GM23338 (cell line): ENCODE data around the gene ASCL1. TPM values are rescaled to one million over a fixed set of nuclear protein-coding genes. Genes with fewer than 3 reads are reported as not detected.

Experiments used
- ATAC-seq: fragments of 200-7000 bp; cut with Tn5 transposase; 3 replicates; pipeline ENCODE4 v1.9.1; 2020
- DNase-seq: peaks from one replicate; pipeline ENCODE4 v3.0.0-alpha.2; 2015; ENCODE audit warnings: low spot score
- H2AFZ ChIP-seq: fragments of 200-600 bp; sonication (generic); 2 replicates; pipeline ENCODE4 v1.8.0; 2016; ENCODE audit warnings: antibody characterized with exemption, mild to moderate bottlenecking, moderate library complexity
- H3F3A ChIP-seq: fragments of 200-600 bp; sonication (generic); replicated peaks from 2 replicates; pipeline ENCODE4 v1.8.0; 2017; ENCODE audit warnings: antibody characterized with exemption, mixed run types, low read depth
- H3K27ac ChIP-seq: fragments of 200-600 bp; sonication (generic); 2 replicates; pipeline ENCODE4 v1.6.1; 2016; ENCODE audit warnings: low read depth
- H3K27me3 ChIP-seq: fragments of 200-600 bp; sonication (generic); 2 replicates; pipeline ENCODE4 v1.8.0; 2016; ENCODE audit warnings: mild to moderate bottlenecking, mixed run types, moderate library complexity; ENCODE audit not compliant: insufficient read depth
- H3K36me3 ChIP-seq: fragments of 200-600 bp; sonication (generic); 2 replicates; pipeline ENCODE4 v1.8.0; 2016; ENCODE audit warnings: mild to moderate bottlenecking; ENCODE audit not compliant: insufficient read depth
- H3K4me1 ChIP-seq: fragments of 200-600 bp; sonication (generic); 2 replicates; pipeline ENCODE4 v1.8.0; 2016; ENCODE audit warnings: mild to moderate bottlenecking, moderate library complexity; ENCODE audit not compliant: insufficient read depth
- H3K4me2 ChIP-seq: fragments of 200-600 bp; sonication (generic); 2 replicates; pipeline ENCODE4 v1.7.1; 2017; ENCODE audit warnings: mixed run types
- H3K4me3 ChIP-seq: fragments of 200-600 bp; sonication (generic); 2 replicates; pipeline ENCODE4 v1.6.1; 2016; ENCODE audit warnings: mixed run types
- H3K79me2 ChIP-seq: fragments of 200-600 bp; sonication (generic); replicated peaks from 2 replicates; pipeline ENCODE4 v1.8.0; 2017; ENCODE audit warnings: mild to moderate bottlenecking; ENCODE audit not compliant: insufficient read depth
- H3K9me2 ChIP-seq: fragments of 200-600 bp; sonication (generic); 2 replicates; pipeline ENCODE4 v1.8.0; 2017; ENCODE audit not compliant: insufficient read depth
- H4K20me1 ChIP-seq: fragments of 200-600 bp; sonication (generic); replicated peaks from 2 replicates; pipeline ENCODE4 v1.8.0; 2017; ENCODE audit warnings: mild to moderate bottlenecking; ENCODE audit not compliant: insufficient read depth
- H3K27ac Mint-ChIP-seq: 2 replicates; pipeline ENCODE4 v1.8.0; 2020; ENCODE audit warnings: inconsistent platforms, mild to moderate bottlenecking, moderate library complexity, mixed read lengths
- H3K27me3 Mint-ChIP-seq: 3 replicates; pipeline ENCODE4 v1.8.0; 2022; ENCODE audit warnings: low read depth, mild to moderate bottlenecking, moderate library complexity, mixed read lengths, inconsistent platforms; ENCODE audit not compliant: insufficient read depth, poor library complexity
- H3K36me3 Mint-ChIP-seq: 3 replicates; pipeline ENCODE4 v1.8.0; 2021; ENCODE audit warnings: low read depth, mild to moderate bottlenecking, inconsistent platforms, moderate library complexity, mixed read lengths
- H3K4me1 Mint-ChIP-seq: 3 replicates; pipeline ENCODE4 v1.8.0; 2020; ENCODE audit warnings: mild to moderate bottlenecking, inconsistent platforms, mixed read lengths
- H3K4me3 Mint-ChIP-seq: 3 replicates; pipeline ENCODE4 v1.8.0; 2021; ENCODE audit warnings: moderate library complexity, mild to moderate bottlenecking, inconsistent platforms, mixed read lengths
- H3K9me3 Mint-ChIP-seq: 3 replicates; pipeline ENCODE4 v1.8.0; 2020; ENCODE audit warnings: moderate library complexity, mild to moderate bottlenecking, inconsistent platforms, mixed read lengths
- CREB1 ChIP-seq: fragments of 250-450 bp; sonication (Bioruptor Pico); IDR thresholded peaks from 2 replicates; pipeline ENCODE4 v1.5.0; 2020; ENCODE audit warnings: low read depth, mild to moderate bottlenecking, moderate library complexity
- EZH2 ChIP-seq: fragments of 200-600 bp; sonication (generic); IDR thresholded peaks from one replicate; pipeline ENCODE4 v1.8.0; 2017; ENCODE audit warnings: antibody characterized with exemption, mild to moderate bottlenecking, low read depth; ENCODE audit not compliant: unreplicated experiment
- EZH2phosphoT487 ChIP-seq: fragments of 200-600 bp; sonication (generic); IDR thresholded peaks from one replicate; pipeline ENCODE4 v1.8.1; 2018; ENCODE audit warnings: antibody characterized with exemption; ENCODE audit not compliant: unreplicated experiment
- JUNB ChIP-seq: IDR thresholded peaks from one replicate; pipeline ENCODE4 v1.6.1; 2016; ENCODE audit warnings: antibody characterized with exemption; ENCODE audit not compliant: unreplicated experiment
- NANOG ChIP-seq: IDR thresholded peaks from 2 replicates; pipeline ENCODE4 v1.6.1; 2016; ENCODE audit warnings: antibody characterized with exemption, borderline replicate concordance
- POLR2AphosphoS5 ChIP-seq: IDR thresholded peaks from 2 replicates; pipeline ENCODE4 v1.6.1; 2016; ENCODE audit warnings: antibody characterized with exemption, low read depth
- STAT1 ChIP-seq: IDR thresholded peaks from one replicate; pipeline ENCODE4 v1.6.1; 2016; ENCODE audit warnings: antibody characterized with exemption; ENCODE audit not compliant: unreplicated experiment
- ZNF114 ChIP-seq: fragments of 250-450 bp; sonication (Bioruptor Pico); IDR thresholded peaks from 2 replicates; pipeline ENCODE4 v1.5.0; 2020; ENCODE audit warnings: mild to moderate bottlenecking, moderate library complexity
- ZNF331 ChIP-seq: fragments of 250-450 bp; sonication (Bioruptor Pico); IDR thresholded peaks from 2 replicates; pipeline ENCODE4 v1.5.0; 2020; ENCODE audit warnings: low read depth, mild to moderate bottlenecking, moderate library complexity
- polyA plus RNA-seq: library from polyadenylated mRNA; unstranded; fragments of >200 nt; fragmentation: Nextera tagmentation; extraction: Ambion mirVana; gene quantifications from 2 replicates; pipeline ENCODE4 v1.2.1, GENCODE V29; 2016
- total RNA-seq: library from RNA; depleted of rRNA; stranded (reverse); fragments of >200 nt; shearing (Covaris generic); gene quantifications from 2 replicates; pipeline ENCODE4 v1.2.3, GENCODE V29; 2014
- TF ChIP-seq, protein P1 (sequence below), 2 experiments: fragments of 200-600 bp in 1 of 2; sonication (generic) in 1 of 2; conservative IDR thresholded peaks; 2 replicates each; pipeline versions ENCODE4 v1.5.1 to v1.6.1; 2016 to 2017; ENCODE audit warnings: antibody characterized with exemption in 2 of 2, low read depth in 2 of 2, mild to moderate bottlenecking in 2 of 2, moderate library complexity in 1 of 2
- TF ChIP-seq, protein P2 (sequence below): IDR thresholded peaks from one replicate; pipeline ENCODE4 v1.6.1; 2018; ENCODE audit warnings: antibody characterized with exemption; ENCODE audit not compliant: unreplicated experiment
- TF ChIP-seq, protein P3 (sequence below): fragments of 250-450 bp; sonication (Bioruptor Pico); IDR thresholded peaks from 2 replicates; pipeline ENCODE4 v1.5.0; 2020; ENCODE audit warnings: mild to moderate bottlenecking, moderate library complexity
- TF ChIP-seq, protein P4 (sequence below): IDR thresholded peaks from 2 replicates; pipeline ENCODE4 v1.6.1; 2016; ENCODE audit warnings: antibody characterized with exemption

ASCL1 gene
- total and polyA plus RNA-seq, 2 experiments from 2014 or later: 0.37 TPM; not detected in 1

DNA sequence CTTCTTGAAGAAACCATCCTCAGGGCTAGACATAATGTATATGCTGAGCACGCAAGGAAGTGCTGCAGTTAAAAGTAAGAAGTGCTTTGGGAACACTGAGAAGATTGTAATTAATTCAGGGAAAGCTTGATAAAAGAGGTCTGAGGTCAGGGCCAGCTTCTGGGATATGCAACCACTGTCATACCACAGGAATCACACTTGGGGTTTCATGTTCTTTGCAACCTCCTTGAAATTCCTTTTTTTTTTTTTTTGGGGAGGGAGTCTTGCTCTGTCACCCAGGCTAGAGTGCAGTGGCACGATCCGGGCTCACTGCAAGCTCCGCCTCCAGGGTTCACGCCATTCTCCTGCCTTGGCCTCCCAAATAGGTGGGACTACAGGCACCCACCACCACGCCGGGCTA lies 47.3 kb upstream of the ASCL1 start:
- Histone ChIP-seq H3K9me2 (no peaks in the 10 kb centered on the region; the same call in none of the 2 replicates), H4K20me1 (no peaks in the 10 kb centered on the region), H3F3A (no peaks in the 10 kb centered on the region), H3K36me3 (no peaks in the 10 kb centered on the region), H3K27me3 (no peaks in the 10 kb centered on the region), H3K4me3 (no peak overlapping the region), H2AFZ (no peak overlapping the region), H3K4me2 (no peak overlapping the region), H3K4me1 (no peaks in the 10 kb centered on the region), H3K27ac (no peak overlapping the region), H3K79me2 (no peaks in the 10 kb centered on the region)
- Mint-ChIP-seq H3K27ac (no peak overlapping the region), H3K27me3 (no peaks in the 10 kb centered on the region), H3K9me3 (no peaks in the 10 kb centered on the region), H3K4me3 (no peak overlapping the region), H3K36me3 (no peaks in the 10 kb centered on the region), H3K4me1 (peaks cover 7% of the 10 kb centered on the region)
- TF ChIP-seq, protein P1, sequence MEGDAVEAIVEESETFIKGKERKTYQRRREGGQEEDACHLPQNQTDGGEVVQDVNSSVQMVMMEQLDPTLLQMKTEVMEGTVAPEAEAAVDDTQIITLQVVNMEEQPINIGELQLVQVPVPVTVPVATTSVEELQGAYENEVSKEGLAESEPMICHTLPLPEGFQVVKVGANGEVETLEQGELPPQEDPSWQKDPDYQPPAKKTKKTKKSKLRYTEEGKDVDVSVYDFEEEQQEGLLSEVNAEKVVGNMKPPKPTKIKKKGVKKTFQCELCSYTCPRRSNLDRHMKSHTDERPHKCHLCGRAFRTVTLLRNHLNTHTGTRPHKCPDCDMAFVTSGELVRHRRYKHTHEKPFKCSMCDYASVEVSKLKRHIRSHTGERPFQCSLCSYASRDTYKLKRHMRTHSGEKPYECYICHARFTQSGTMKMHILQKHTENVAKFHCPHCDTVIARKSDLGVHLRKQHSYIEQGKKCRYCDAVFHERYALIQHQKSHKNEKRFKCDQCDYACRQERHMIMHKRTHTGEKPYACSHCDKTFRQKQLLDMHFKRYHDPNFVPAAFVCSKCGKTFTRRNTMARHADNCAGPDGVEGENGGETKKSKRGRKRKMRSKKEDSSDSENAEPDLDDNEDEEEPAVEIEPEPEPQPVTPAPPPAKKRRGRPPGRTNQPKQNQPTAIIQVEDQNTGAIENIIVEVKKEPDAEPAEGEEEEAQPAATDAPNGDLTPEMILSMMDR (conservative IDR thresholded peaks at IDR 0.05; ENCODE audit: low read depth in 2 of 2): no peak
- TF ChIP-seq STAT1: no peak
- TF ChIP-seq, protein P2, sequence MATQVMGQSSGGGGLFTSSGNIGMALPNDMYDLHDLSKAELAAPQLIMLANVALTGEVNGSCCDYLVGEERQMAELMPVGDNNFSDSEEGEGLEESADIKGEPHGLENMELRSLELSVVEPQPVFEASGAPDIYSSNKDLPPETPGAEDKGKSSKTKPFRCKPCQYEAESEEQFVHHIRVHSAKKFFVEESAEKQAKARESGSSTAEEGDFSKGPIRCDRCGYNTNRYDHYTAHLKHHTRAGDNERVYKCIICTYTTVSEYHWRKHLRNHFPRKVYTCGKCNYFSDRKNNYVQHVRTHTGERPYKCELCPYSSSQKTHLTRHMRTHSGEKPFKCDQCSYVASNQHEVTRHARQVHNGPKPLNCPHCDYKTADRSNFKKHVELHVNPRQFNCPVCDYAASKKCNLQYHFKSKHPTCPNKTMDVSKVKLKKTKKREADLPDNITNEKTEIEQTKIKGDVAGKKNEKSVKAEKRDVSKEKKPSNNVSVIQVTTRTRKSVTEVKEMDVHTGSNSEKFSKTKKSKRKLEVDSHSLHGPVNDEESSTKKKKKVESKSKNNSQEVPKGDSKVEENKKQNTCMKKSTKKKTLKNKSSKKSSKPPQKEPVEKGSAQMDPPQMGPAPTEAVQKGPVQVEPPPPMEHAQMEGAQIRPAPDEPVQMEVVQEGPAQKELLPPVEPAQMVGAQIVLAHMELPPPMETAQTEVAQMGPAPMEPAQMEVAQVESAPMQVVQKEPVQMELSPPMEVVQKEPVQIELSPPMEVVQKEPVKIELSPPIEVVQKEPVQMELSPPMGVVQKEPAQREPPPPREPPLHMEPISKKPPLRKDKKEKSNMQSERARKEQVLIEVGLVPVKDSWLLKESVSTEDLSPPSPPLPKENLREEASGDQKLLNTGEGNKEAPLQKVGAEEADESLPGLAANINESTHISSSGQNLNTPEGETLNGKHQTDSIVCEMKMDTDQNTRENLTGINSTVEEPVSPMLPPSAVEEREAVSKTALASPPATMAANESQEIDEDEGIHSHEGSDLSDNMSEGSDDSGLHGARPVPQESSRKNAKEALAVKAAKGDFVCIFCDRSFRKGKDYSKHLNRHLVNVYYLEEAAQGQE: no peak
- TF ChIP-seq JUNB: no peak
- no peak for TF ChIP-seq ZNF331 (CRISPR knock-in tag)
- no peak for TF ChIP-seq EZH2
- TF ChIP-seq, protein P3, sequence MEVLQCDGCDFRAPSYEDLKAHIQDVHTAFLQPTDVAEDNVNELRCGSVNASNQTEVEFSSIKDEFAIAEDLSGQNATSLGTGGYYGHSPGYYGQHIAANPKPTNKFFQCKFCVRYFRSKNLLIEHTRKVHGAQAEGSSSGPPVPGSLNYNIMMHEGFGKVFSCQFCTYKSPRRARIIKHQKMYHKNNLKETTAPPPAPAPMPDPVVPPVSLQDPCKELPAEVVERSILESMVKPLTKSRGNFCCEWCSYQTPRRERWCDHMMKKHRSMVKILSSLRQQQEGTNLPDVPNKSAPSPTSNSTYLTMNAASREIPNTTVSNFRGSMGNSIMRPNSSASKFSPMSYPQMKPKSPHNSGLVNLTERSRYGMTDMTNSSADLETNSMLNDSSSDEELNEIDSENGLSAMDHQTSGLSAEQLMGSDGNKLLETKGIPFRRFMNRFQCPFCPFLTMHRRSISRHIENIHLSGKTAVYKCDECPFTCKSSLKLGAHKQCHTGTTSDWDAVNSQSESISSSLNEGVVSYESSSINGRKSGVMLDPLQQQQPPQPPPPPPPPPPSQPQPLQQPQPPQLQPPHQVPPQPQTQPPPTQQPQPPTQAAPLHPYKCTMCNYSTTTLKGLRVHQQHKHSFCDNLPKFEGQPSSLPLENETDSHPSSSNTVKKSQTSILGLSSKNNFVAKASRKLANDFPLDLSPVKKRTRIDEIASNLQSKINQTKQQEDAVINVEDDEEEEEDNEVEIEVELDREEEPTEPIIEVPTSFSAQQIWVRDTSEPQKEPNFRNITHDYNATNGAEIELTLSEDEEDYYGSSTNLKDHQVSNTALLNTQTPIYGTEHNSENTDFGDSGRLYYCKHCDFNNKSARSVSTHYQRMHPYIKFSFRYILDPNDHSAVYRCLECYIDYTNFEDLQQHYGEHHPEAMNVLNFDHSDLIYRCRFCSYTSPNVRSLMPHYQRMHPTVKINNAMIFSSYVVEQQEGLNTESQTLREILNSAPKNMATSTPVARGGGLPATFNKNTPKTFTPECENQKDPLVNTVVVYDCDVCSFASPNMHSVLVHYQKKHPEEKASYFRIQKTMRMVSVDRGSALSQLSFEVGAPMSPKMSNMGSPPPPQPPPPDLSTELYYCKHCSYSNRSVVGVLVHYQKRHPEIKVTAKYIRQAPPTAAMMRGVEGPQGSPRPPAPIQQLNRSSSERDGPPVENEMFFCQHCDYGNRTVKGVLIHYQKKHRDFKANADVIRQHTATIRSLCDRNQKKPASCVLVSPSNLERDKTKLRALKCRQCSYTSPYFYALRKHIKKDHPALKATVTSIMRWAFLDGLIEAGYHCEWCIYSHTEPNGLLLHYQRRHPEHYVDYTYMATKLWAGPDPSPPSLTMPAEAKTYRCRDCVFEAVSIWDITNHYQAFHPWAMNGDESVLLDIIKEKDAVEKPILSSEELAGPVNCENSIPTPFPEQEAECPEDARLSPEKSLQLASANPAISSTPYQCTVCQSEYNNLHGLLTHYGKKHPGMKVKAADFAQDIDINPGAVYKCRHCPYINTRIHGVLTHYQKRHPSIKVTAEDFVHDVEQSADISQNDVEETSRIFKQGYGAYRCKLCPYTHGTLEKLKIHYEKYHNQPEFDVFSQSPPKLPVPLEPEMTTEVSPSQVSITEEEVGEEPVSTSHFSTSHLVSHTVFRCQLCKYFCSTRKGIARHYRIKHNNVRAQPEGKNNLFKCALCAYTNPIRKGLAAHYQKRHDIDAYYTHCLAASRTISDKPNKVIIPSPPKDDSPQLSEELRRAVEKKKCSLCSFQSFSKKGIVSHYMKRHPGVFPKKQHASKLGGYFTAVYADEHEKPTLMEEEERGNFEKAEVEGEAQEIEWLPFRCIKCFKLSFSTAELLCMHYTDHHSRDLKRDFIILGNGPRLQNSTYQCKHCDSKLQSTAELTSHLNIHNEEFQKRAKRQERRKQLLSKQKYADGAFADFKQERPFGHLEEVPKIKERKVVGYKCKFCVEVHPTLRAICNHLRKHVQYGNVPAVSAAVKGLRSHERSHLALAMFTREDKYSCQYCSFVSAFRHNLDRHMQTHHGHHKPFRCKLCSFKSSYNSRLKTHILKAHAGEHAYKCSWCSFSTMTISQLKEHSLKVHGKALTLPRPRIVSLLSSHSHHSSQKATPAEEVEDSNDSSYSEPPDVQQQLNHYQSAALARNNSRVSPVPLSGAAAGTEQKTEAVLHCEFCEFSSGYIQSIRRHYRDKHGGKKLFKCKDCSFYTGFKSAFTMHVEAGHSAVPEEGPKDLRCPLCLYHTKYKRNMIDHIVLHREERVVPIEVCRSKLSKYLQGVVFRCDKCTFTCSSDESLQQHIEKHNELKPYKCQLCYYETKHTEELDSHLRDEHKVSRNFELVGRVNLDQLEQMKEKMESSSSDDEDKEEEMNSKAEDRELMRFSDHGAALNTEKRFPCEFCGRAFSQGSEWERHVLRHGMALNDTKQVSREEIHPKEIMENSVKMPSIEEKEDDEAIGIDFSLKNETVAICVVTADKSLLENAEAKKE (CRISPR knock-in tag): no peak
- TF ChIP-seq NANOG: no peak
- no peak for TF ChIP-seq ZNF114
- TF ChIP-seq CREB1 (CRISPR knock-in tag): no peak
- no peak for TF ChIP-seq POLR2AphosphoS5
- TF ChIP-seq EZH2phosphoT487: no peak
- TF ChIP-seq, protein P4, sequence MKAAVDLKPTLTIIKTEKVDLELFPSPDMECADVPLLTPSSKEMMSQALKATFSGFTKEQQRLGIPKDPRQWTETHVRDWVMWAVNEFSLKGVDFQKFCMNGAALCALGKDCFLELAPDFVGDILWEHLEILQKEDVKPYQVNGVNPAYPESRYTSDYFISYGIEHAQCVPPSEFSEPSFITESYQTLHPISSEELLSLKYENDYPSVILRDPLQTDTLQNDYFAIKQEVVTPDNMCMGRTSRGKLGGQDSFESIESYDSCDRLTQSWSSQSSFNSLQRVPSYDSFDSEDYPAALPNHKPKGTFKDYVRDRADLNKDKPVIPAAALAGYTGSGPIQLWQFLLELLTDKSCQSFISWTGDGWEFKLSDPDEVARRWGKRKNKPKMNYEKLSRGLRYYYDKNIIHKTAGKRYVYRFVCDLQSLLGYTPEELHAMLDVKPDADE: no peak
- ATAC-seq: no peak
- no peak for DNase-seq
